Mammary epithelial cell (primary cell): ENCODE measurements around the gene GALNT7.

Experiments
- CTCF ChIP-seq, 2 donors: IDR thresholded peaks in 1 of 2; conservative IDR thresholded peaks in 1 of 2; 2 replicates each; pipeline ENCODE4 v1.5.1; 2011 to 2012; ENCODE audit warnings: inconsistent platforms in 2 of 2, low read length in 2 of 2, mild to moderate bottlenecking in 2 of 2, control low read depth in 1 of 2, low read depth in 1 of 2; ENCODE audit not compliant: insufficient read depth in 1 of 2; ENCODE audit errors: extremely low read depth in 1 of 2
- EZH2 ChIP-seq: IDR thresholded peaks from 2 replicates; pipeline ENCODE4 v1.6.1; 2012; ENCODE audit warnings: low read length, inconsistent platforms, borderline replicate concordance

DNA sequence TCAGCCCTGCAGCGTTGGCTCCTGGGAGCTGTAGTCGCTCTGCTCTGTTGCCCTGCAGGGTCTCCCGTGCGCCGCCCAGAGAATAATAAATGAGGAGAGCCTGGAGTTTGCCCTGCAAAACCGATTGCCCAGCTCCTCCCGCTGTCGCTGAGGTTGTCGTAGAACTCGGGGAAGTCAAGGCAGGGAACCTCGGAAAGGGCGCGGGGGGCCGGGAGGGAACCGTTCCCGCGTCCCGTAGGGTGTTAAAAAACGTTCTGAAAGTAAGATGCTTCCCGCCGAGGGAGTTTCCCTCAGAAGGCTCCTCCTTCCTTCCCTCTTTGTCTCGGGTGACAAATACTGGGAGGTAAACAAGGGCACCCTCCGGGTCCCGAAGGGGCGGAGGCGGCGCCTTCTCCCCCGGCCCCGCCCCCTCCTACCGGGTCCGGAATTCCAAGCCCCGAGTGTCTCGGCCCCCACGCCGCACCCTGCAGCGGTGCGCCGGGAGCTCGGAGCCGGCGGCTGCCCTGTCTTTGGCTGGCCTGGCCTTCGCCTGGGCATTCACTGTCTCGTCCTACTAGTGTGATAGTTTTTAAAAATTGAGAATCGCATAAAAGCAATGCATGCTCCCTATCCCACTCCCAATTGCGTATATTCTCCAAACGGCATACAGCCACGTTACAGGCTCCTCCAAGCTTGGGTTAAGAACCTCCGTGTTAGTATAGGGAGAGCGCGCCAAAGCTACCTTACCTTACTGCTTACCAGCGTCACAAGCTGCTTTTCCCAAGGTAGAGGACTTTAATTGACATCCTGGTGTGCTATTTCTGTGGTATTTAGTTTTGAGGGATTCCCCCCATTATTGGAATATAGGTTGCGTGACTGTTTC is 166.5 kb downstream of the GALNT7 start:
- no peak for TF ChIP-seq CTCF (conservative IDR thresholded peaks at IDR 0.05 in 1 of 2, IDR thresholded peaks at IDR 0.05 in 1 of 2; ENCODE audit: extremely low read depth in 1 of 2, insufficient read depth in 1 of 2, low read depth in 1 of 2, low read length in 2 of 2)
- no peak for TF ChIP-seq EZH2
